Osteoblast (primary cell): ENCODE results near the gene FKBP7. TPM values are rescaled to one million over a fixed set of nuclear protein-coding genes. Genes with fewer than 3 reads are reported as not detected.

ENCODE experiments used
- DNase-seq: peaks from one replicate; pipeline ENCODE4 v3.0.0; 2011; ENCODE audit warnings: low spot score, mixed read lengths; ENCODE audit not compliant: insufficient read length; ENCODE audit errors: missing footprints
- H2AFZ ChIP-seq: 2 replicates; pipeline ENCODE4 v1.6.0; 2011; ENCODE audit warnings: mild to moderate bottlenecking, low read length
- H3K27ac ChIP-seq: 2 replicates; pipeline ENCODE4 v1.5.1; 2011; ENCODE audit warnings: mild to moderate bottlenecking, low read depth, low read length, moderate library complexity
- H3K27me3 ChIP-seq: 2 replicates; pipeline ENCODE4 v1.6.0; 2012; ENCODE audit warnings: mild to moderate bottlenecking, control low read depth, inconsistent platforms, low read length, moderate library complexity; ENCODE audit not compliant: insufficient read depth
- H3K36me3 ChIP-seq: 2 replicates; pipeline ENCODE4 v1.5.1; 2011; ENCODE audit warnings: mild to moderate bottlenecking, low read length, control low read depth, moderate library complexity; ENCODE audit not compliant: insufficient read depth
- H3K4me1 ChIP-seq: 2 replicates; pipeline ENCODE4 v1.5.1; 2011; ENCODE audit warnings: mild to moderate bottlenecking, low read length, control low read depth, moderate library complexity; ENCODE audit not compliant: insufficient read depth
- H3K4me2 ChIP-seq: 2 replicates; pipeline ENCODE4 v1.6.0; 2011; ENCODE audit warnings: mild to moderate bottlenecking, low read length; ENCODE audit not compliant: insufficient read depth
- H3K4me3 ChIP-seq: fragments of 200-600 bp; sonication (generic); 3 replicates; pipeline ENCODE4 v1.5.1; 2012; ENCODE audit warnings: mild to moderate bottlenecking, low read length, inconsistent platforms; ENCODE audit not compliant: insufficient read depth
- H3K79me2 ChIP-seq: 2 replicates; pipeline ENCODE4 v1.6.0; 2012; ENCODE audit warnings: mild to moderate bottlenecking, low read length, control low read depth, inconsistent platforms; ENCODE audit not compliant: insufficient read depth
- H3K9me3 ChIP-seq: 2 replicates; pipeline ENCODE4 v1.5.1; 2011; ENCODE audit warnings: low read depth, low read length, control low read depth
- H4K20me1 ChIP-seq: 2 replicates; pipeline ENCODE4 v1.6.0; 2012; ENCODE audit warnings: mild to moderate bottlenecking, low read length, control low read depth; ENCODE audit not compliant: insufficient read depth
- CTCF ChIP-seq: IDR thresholded peaks from 2 replicates; pipeline ENCODE4 v1.5.1; 2011; ENCODE audit warnings: mild to moderate bottlenecking, low read depth, low read length, moderate library complexity; ENCODE audit errors: extremely low read depth
- total RNA-seq: library from RNA; depleted of rRNA; stranded (reverse); fragments of >200 nt; gene quantifications from 2 replicates; pipeline ENCODE4 v1.2.3, GENCODE V29; 2012

The FKBP7 gene
- total RNA-seq, 1 donor: 37.6 TPM

DNA sequence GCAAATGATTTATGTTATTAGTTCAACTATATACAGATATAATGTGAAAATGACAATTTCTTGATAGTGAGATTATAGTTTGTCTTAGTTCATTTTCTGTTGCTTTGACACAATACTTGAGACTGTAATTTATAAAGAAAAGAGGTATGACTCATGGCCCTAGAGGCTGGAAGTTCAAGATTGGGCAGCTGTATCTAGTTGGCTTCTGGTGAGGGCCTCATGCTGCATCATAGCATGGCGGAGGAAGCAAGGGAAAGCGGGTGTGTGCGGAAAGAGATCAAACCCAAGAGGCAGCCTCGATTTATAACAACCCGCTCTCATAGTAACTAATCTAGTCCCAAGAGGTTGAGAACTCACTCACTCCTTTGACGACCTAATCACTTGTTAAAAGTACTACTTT, 13.2 kb upstream of the FKBP7 start:
- H3K79me2 ChIP-seq: peaks cover 35% of the 10 kb centered on the region
- no peak overlapping the region for H2AFZ ChIP-seq
- no peak for DNase-seq
- H3K9me3 ChIP-seq: no peaks in the 10 kb centered on the region
- H3K4me1 ChIP-seq: no peaks in the 10 kb centered on the region
- no peak for TF ChIP-seq CTCF
- H3K27ac ChIP-seq: no peak overlapping the region
- no peak overlapping the region for H3K4me3 ChIP-seq
- no peaks in the 10 kb centered on the region for H3K27me3 ChIP-seq
- H3K36me3 ChIP-seq: peaks cover 63% of the 10 kb centered on the region
- H4K20me1 ChIP-seq: peaks cover 4% of the 10 kb centered on the region
- H3K4me2 ChIP-seq: no peak overlapping the region

DNA sequence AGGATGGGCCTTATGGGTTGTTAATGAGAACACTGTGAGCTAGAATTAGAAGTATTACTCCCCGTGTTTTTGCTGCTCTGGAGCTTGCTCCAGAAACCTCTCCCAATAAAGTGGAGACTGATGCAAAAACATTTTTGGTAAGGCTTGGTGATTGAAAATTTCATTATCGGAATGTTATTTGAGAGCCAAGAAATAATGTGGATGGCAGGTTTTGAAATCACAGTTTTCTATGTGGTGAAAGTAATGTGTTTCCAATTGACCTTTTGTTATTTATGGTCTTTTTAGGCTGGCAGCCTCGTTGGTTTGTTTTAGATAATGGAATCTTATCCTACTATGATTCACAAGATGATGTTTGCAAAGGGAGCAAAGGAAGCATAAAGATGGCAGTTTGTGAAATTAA, 7.0 kb upstream of the FKBP7 start:
- Histone ChIP-seq H4K20me1 (peaks cover 55% of the 10 kb centered on the region), H3K27ac (no peak overlapping the region), H2AFZ (no peak overlapping the region), H3K4me3 (no peak overlapping the region), H3K79me2 (peaks cover 94% of the 10 kb centered on the region), H3K27me3 (no peaks in the 10 kb centered on the region), H3K4me2 (no peak overlapping the region), H3K4me1 (peaks cover 33% of the 10 kb centered on the region), H3K9me3 (no peaks in the 10 kb centered on the region), H3K36me3 (peaks cover 7% of the 10 kb centered on the region)
- TF ChIP-seq CTCF: no peak
- DNase-seq: no peak

DNA sequence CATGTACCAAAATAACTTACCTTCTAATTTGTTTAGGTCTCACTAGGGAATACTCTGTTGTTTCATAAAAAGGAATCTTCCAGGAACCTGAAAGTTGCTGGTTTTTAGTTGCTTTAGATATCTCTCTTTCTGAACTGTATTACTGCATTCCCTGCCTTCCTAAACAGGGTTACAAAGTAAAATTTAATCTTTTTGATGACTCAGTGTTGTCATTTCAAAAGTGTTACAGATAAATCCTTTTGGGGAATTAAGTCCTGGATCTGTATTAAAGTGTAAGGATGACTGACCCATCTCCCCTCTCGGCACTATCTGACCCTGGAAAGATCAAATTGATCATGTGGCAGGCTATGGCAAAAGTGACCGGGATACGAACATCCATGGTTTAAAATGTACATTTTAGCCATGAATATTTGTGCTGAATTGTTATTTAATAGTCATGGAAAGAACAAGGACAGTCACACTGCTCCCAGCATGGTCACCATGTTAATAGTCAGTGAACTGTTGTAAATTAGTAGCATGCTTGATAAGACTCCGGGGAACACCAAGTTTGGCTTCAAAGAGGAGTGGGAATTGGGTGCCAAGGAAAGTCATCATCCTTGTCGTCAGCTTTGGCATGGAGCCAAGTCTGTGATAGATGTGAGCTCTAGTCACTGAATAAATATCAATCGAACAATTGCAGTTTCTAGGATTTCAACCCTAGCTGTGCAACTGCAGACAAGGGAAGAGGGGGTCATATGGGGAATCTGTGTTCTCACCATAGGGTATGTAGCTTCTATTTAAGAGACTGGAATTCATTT, 6.0 kb upstream of the FKBP7 start:
- Histone ChIP-seq H3K4me2 (peak overlapping the region; percentile 49), H2AFZ (no peak overlapping the region), H3K9me3 (no peaks in the 10 kb centered on the region), H3K4me3 (no peak overlapping the region), H3K4me1 (peaks cover 38% of the 10 kb centered on the region), H4K20me1 (peaks cover 51% of the 10 kb centered on the region), H3K27me3 (no peaks in the 10 kb centered on the region), H3K79me2 (peaks cover 86% of the 10 kb centered on the region), H3K27ac (peak overlapping the region; percentile 21), H3K36me3 (peaks cover 3% of the 10 kb centered on the region)
- peak; percentile 22 for DNase-seq
- TF ChIP-seq CTCF: no peak

GRCh38 chr2:178482437-178482836, 4.0 kb upstream of the FKBP7 start:
- Histone ChIP-seq H3K27ac (no peak overlapping the region), H3K9me3 (no peaks in the 10 kb centered on the region), H3K79me2 (peaks cover 73% of the 10 kb centered on the region), H2AFZ (no peak overlapping the region), H3K4me2 (peak overlapping the region; percentile 8), H3K36me3 (peaks cover 3% of the 10 kb centered on the region), H4K20me1 (peaks cover 51% of the 10 kb centered on the region), H3K4me3 (no peak overlapping the region), H3K27me3 (no peaks in the 10 kb centered on the region), H3K4me1 (peaks cover 39% of the 10 kb centered on the region)
- peak; percentile 60 for DNase-seq
- no peak for TF ChIP-seq CTCF
